Mesothelial cell of epicardium (in vitro differentiated cells): Measurements from ENCODE around the gene CDHR5. TPM values are rescaled to one million over a fixed set of nuclear protein-coding genes. Genes with fewer than 3 reads are reported as not detected.
"Not testable (repeated sequence)": the region's sequence is repeated elsewhere in the genome, so short reads cannot be mapped to it uniquely, and the experiment has no call there.

Source experiments
- DNase-seq, 2 experiments: peaks; one replicate each; pipeline ENCODE4 v3.0.0; 2021; ENCODE audit warnings: low spot score in 2 of 2; ENCODE audit not compliant: unreplicated experiment in 2 of 2
- H3K27ac Mint-ChIP-seq: 2 replicates; pipeline ENCODE4 v1.8.0; 2021; ENCODE audit warnings: mixed read lengths
- H3K27me3 Mint-ChIP-seq: 2 replicates; pipeline ENCODE4 v1.8.0; 2021; ENCODE audit warnings: low read depth, mixed read lengths
- H3K36me3 Mint-ChIP-seq: 2 replicates; pipeline ENCODE4 v1.8.0; 2021; ENCODE audit warnings: mixed read lengths
- H3K4me1 Mint-ChIP-seq: 2 replicates; pipeline ENCODE4 v1.8.0; 2021; ENCODE audit warnings: mixed read lengths
- H3K4me3 Mint-ChIP-seq: 2 replicates; pipeline ENCODE4 v1.8.0; 2021; ENCODE audit warnings: mild to moderate bottlenecking, moderate library complexity, mixed read lengths
- H3K9me3 Mint-ChIP-seq: 2 replicates; pipeline ENCODE4 v1.8.0; 2021; ENCODE audit warnings: mixed read lengths
- total RNA-seq: library from RNA; stranded (reverse); gene quantifications from 3 replicates; pipeline ENCODE4 v1.2.1, GENCODE V29; 2021
- TF ChIP-seq, protein P1 (sequence below): fragments of 200-600 bp; sonication (generic); IDR thresholded peaks from one replicate; pipeline ENCODE4 v1.5.0; 2021; ENCODE audit warnings: antibody characterized with exemption; ENCODE audit not compliant: unreplicated experiment

CDHR5 gene
- total RNA-seq, 1 donor from 2014 or later, result 0.27 TPM

DNA sequence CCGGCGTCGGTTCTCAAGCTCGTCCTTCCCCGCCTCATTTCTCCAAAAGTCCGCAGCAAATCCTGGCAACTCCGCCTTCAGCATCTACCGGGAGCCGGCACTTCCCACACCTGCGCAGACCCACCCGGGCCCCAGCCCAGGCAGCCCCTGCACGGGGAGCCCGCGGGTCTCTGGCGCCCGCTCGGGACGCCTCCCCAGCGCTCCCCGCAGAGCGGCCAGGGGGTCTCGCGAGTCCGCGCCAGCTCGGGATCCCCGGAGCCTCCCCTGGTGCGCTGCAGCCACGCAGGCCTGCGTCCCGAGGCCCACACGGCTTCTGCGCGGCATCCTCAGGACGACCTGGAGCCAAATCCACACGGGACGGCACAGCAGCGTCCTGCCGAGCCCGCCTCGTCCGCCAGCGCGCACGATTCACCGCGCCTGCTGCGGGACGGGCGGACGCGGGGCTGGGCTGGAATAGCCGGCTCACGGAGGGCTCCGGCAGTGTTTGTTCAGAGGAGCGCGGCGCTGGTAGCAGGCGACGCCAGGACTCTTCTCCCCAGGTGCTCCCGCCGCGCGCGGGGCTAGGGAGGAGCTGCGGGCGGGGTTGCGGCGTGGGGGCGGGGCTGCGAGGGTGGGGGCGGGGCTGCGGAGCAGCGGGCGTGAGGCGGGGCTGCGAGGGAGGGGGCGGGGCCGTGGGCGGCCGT is 49.3 kb downstream of the CDHR5 start:
- Mint-ChIP-seq H3K27ac (peak overlapping the region; percentile 85), H3K36me3 (no peaks in the 10 kb centered on the region), H3K4me1 (peaks cover 52% of the 10 kb centered on the region), H3K9me3 (no peaks in the 10 kb centered on the region), H3K4me3 (peak overlapping the region; percentile 85), H3K27me3 (peaks cover 4% of the 10 kb centered on the region)
- no peak for DNase-seq
- TF ChIP-seq, protein P1, sequence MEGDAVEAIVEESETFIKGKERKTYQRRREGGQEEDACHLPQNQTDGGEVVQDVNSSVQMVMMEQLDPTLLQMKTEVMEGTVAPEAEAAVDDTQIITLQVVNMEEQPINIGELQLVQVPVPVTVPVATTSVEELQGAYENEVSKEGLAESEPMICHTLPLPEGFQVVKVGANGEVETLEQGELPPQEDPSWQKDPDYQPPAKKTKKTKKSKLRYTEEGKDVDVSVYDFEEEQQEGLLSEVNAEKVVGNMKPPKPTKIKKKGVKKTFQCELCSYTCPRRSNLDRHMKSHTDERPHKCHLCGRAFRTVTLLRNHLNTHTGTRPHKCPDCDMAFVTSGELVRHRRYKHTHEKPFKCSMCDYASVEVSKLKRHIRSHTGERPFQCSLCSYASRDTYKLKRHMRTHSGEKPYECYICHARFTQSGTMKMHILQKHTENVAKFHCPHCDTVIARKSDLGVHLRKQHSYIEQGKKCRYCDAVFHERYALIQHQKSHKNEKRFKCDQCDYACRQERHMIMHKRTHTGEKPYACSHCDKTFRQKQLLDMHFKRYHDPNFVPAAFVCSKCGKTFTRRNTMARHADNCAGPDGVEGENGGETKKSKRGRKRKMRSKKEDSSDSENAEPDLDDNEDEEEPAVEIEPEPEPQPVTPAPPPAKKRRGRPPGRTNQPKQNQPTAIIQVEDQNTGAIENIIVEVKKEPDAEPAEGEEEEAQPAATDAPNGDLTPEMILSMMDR, result no peak

DNA sequence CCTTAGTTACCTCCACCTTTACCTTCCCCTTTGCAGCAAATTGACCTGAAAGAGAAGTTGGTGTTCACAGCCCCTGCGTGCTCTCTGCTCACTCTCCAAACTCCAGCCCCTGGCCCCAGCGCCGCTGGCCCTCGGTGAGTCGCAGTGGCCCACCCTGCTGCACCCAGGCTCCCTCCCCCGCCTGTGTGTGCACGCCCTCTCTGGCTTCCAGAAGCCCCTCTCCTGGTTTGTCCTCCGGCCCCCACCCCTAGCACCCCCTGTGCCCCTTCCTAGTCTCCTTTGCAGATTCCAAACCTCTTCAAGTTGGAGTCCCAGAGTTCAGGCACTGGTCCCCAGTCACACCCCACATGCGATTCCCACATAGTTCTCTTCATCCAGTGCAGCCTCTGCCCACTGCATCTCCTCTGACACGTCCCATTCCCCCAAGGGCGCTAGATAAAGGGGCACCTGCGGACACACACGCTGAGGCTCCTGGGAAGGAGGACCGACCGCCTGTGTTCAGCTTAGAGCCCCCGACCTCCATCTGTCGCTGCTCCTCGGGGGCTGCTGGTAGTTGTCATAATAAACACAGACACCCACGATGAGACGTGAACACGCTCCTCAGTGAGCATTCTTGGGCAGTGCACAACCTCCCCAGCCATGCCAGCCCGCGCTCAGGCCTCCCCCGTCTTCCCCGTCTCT is 50.0 kb downstream of the CDHR5 start:
- Mint-ChIP-seq H3K4me1 (peaks cover 52% of the 10 kb centered on the region), H3K36me3 (no peaks in the 10 kb centered on the region), H3K9me3 (no peaks in the 10 kb centered on the region), H3K4me3 (peak overlapping the region; percentile 85), H3K27me3 (peaks cover 4% of the 10 kb centered on the region), H3K27ac (peak overlapping the region; percentile 85)
- TF ChIP-seq, protein P1, result no peak
- DNase-seq, result no peak

GRCh38 chr11:574031-574570 is 50.7 kb downstream of the CDHR5 start:
- not testable (repeated sequence) for H3K27me3 Mint-ChIP-seq, H3K36me3 Mint-ChIP-seq, DNase-seq, H3K9me3 Mint-ChIP-seq
- Mint-ChIP-seq H3K4me3 (peak overlapping the region; percentile 85), H3K27ac (peak overlapping the region; percentile 85), H3K4me1 (peaks cover 48% of the 10 kb centered on the region)

- Mint-ChIP-seq H3K36me3 (no peaks in the 10 kb centered on the region), H3K9me3 (no peaks in the 10 kb centered on the region), H3K27me3 (peaks cover 4% of the 10 kb centered on the region), H3K4me1 (peaks cover 42% of the 10 kb centered on the region), H3K4me3 (peak overlapping the region; percentile 85), H3K27ac (peak overlapping the region; percentile 58)
- no peak for DNase-seq
- TF ChIP-seq, protein P1, result no peak
Observed at GRCh38 chr11:573146-573759, 51.5 kb downstream of the CDHR5 start.

GRCh38 chr11:571802-572185 is 53.0 kb downstream of the CDHR5 start:
- no peak overlapping the region for H3K27ac Mint-ChIP-seq
- H3K36me3 Mint-ChIP-seq, result no peaks in the 10 kb centered on the region
- H3K4me1 Mint-ChIP-seq, result peaks cover 38% of the 10 kb centered on the region
- peaks cover 4% of the 10 kb centered on the region for H3K27me3 Mint-ChIP-seq
- no peak overlapping the region for H3K4me3 Mint-ChIP-seq
- no peak for DNase-seq
- TF ChIP-seq, protein P1, result no peak
- no peaks in the 10 kb centered on the region for H3K9me3 Mint-ChIP-seq
